Cardiac fibroblast (primary cell): ENCODE data around the gene SUB1.
"Not testable (repeated sequence)": the region's sequence is repeated elsewhere in the genome, so short reads cannot be mapped to it uniquely, and the experiment has no call there.

Experiments used
- DNase-seq, 2 donors: peaks; one replicate each; pipeline versions ENCODE4 v3.0.0 to v3.0.0-alpha.2; 2010; ENCODE audit warnings: low read depth in 2 of 2
- H3K4me3 ChIP-seq, 2 donors: replicated peaks in 1 of 2; 1 replicate in 1 of 2; 2 replicates in 1 of 2; pipeline ENCODE4 v1.5.1; 2011; ENCODE audit warnings: low read depth in 2 of 2, low read length in 2 of 2, mild to moderate bottlenecking in 2 of 2, moderate library complexity in 1 of 2
- TF ChIP-seq, protein P1 (sequence below): IDR thresholded peaks from one replicate; pipeline ENCODE4 v1.5.1; 2011; ENCODE audit warnings: low read depth, mild to moderate bottlenecking, low read length, inconsistent platforms

SUB1 gene

DNA sequence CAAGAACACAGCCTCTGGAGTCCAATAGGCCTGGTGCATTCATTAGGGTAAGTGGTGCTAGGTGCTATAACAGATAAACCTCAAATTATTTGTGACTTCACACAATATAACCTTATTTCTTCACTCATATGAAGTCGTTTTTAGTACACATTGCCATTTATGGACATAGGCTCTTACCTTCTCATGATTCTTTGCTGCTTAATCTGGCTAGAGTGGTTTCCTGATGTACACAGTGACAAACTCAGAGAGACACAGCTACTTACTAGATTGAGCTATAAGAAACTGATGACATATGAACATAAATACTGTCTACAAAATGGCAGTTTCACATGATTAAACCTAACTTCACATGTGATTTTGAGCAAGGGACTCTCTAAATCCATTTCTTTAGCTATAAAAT is 14.2 kb upstream of the SUB1 start:
- no peak overlapping the region for H3K4me3 ChIP-seq
- DNase-seq = no peak
- TF ChIP-seq, protein P1, sequence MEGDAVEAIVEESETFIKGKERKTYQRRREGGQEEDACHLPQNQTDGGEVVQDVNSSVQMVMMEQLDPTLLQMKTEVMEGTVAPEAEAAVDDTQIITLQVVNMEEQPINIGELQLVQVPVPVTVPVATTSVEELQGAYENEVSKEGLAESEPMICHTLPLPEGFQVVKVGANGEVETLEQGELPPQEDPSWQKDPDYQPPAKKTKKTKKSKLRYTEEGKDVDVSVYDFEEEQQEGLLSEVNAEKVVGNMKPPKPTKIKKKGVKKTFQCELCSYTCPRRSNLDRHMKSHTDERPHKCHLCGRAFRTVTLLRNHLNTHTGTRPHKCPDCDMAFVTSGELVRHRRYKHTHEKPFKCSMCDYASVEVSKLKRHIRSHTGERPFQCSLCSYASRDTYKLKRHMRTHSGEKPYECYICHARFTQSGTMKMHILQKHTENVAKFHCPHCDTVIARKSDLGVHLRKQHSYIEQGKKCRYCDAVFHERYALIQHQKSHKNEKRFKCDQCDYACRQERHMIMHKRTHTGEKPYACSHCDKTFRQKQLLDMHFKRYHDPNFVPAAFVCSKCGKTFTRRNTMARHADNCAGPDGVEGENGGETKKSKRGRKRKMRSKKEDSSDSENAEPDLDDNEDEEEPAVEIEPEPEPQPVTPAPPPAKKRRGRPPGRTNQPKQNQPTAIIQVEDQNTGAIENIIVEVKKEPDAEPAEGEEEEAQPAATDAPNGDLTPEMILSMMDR = no peak

DNA sequence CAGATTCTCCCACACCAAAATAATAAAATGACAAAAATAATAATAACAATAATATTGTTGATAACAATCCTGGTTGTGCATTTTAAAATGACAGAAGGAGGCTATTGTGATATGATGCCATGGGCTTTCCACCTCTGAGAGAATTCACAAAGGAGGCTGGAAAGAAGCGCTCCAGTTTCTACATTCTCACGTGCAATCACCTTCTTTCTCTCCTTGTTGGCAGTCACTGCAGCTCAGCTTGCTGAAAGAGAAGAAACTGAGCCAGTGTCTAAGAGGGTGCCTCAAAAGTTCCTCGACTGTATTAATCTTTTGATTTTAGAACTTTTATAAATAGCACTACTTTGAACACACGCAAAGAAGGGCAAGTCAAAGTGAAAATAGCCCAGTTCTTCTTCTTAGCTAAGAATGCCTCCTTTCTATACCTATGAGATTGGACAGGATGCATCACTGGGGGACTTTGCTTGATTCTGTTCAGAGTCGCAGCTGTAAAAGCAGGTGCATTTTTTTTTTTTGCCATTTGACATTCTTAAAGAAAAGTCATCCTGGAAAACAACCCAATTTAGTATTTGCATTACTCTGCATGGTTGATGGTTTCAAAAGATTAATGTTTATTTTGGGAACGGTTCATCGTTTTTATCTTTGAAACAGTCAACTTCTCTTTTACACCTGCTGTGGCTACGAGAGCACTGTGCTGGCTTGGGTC is 12.4 kb upstream of the SUB1 start:
- TF ChIP-seq, protein P1 = no peak

DNA sequence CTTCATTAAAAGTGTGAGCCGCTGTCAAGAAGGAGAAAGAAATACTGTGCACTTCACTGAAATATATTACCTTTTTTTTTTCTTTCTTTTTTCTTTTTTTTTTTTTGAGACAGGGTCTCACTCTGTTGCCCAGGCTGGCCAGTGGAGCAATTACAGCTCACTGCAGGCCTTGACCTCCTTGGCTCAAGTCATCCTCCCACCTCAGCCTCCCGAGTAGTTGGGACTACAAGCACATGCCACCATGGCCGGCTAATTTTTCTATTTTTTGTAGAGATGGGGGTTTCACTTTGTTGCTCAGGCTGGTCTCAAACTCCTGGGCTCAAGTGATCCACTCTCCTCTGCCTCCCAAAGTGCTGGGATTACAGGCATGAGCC is 11.9 kb upstream of the SUB1 start:
- H3K4me3 ChIP-seq, DNase-seq: not testable (repeated sequence)

More for the DNA sequence above, 12.4 kb upstream of the SUB1 start:
- no peak overlapping the region for H3K4me3 ChIP-seq
- no peak for DNase-seq

DNA sequence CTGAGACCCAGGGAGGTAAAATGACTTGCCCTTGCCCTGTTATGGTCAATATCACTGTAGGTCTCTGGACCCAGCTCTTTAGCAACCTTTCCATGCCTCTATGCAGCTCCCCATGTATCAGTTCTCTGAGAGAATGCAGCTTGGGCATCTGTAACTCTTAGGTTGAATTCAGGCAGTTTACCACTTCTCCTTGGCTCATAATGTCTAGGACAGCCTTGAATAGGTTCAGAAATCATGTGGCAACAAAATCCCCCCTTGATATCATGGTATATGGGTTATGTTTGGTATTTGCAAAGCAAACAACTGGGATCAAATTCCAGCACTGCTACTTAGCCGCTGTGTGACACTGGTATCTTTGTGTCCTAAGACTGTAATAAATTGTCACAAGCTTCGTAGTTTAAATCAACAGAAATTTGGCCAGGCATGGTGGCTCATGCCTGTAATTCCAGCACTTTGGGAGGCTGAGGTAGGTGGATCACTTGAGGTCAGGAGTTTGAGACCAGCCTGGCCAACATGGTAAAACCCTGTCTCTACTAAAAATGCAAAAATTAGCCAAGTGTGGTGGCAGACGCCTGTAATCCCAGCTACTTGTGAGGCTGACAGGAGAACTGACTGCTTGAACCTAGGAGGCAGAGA is 10.7 kb upstream of the SUB1 start:
- TF ChIP-seq, protein P1 = no peak
- no peak for DNase-seq
- no peak overlapping the region for H3K4me3 ChIP-seq

DNA sequence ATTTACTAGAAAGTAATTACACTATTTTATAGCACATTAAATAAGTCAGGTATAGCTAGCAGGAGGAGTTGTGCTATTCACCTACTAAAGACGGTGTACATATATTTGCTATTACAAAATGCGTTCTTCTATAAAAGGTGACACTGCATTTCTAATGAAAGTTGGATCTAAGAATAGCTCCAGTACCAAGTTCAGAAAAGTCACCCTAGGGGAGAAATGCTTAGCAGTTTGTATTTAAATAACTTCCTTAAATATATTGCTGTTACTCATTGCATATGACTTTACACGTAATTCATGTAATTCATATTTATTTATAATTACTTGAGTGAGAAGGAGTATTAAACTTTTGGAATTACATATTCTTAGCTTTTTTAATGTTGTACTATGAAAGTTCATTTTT is 7.0 kb upstream of the SUB1 start:
- H3K4me3 ChIP-seq = no peak overlapping the region
- TF ChIP-seq, protein P1 = no peak
- no peak for DNase-seq

DNA sequence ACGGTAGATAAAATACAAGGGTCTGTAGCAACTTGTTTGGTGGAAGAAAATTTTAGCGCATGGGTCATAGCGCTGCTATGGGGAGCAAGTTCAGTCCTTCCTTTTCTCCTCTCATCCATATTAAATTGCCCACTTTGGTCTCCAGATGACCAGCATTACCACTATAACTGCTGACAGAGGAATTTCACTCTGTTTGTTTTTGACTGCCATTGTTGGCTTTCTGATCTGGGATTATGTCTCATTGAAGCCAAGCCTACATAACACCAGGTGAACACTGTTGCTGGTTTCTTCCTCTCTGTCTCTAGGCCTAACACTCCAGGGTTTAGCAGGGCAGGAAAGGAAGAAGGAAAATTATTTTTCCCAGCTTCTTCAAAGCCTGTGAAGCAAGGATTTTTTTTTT is 6.6 kb upstream of the SUB1 start:
- H3K4me3 ChIP-seq = no peak overlapping the region
- DNase-seq = no peak
- TF ChIP-seq, protein P1 = no peak

DNA sequence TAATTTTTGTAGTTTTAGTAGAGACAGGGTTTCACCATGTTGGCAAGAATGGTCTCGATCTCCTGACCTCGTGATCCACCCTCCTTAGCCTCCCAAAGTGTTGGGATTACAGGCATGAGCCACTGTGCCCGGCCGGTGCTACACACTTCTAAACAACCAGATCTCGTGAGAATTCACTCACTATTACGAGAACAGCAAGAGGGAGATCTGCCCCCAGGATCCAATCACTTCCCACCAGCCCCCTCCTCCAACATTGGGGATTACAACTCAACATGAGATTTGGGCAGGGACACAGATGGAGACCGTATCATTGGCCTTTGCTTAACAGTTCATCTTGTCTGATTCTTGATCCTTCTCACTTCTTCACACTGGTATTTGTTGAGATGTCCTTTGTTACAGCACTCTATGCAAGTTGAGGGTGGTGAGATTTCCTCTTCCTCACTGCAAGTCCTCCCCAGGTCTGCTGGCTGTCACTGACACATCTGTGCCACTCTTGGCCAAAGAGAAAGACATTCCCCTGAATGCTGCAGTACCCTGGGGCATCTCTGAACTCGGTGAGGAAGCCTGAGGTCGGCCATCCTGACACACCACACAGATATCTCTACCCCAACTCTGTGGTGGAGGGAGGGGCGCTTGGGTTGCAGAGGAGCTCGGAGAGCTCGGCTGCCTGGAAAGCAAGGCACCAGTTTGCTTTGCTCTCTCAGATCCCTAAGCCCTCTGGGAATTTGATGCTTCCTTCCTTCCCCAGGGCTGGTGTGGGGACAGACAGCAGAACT is 4.2 kb upstream of the SUB1 start:
- DNase-seq = no peak
- H3K4me3 ChIP-seq = no peak overlapping the region
- TF ChIP-seq, protein P1 = no peak
